HepG2 (cell line): Measurements from ENCODE around the gene RAD17. TPM values are rescaled to one million over a fixed set of nuclear protein-coding genes. Genes with fewer than 3 reads are reported as not detected.

Experiments used
- ARHGAP35 ChIP-seq: sonication (generic); formaldehyde crosslinking; IDR thresholded peaks from 2 replicates; pipeline ENCODE4 v1.9.0; 2022; ENCODE audit warnings: mild to moderate bottlenecking, inconsistent platforms, moderate library complexity, missing genetic modification reagents, borderline replicate concordance
- DPF2 ChIP-seq: sonication (generic); formaldehyde crosslinking; IDR thresholded peaks from 2 replicates; pipeline ENCODE4 v1.4.0; 2020; ENCODE audit warnings: mild to moderate bottlenecking, low read depth, missing genetic modification reagents, borderline replicate concordance
- GTF2F1 ChIP-seq: fragments of 150-350 bp; IDR thresholded peaks from 2 replicates; pipeline ENCODE4 v1.6.1; 2014; ENCODE audit warnings: low read length
- HDAC1 ChIP-seq: sonication (generic); formaldehyde crosslinking; IDR thresholded peaks from 2 replicates; pipeline ENCODE4 v1.5.1; 2020; ENCODE audit warnings: mild to moderate bottlenecking, missing genetic modification reagents
- IKZF4 ChIP-seq: sonication (generic); formaldehyde crosslinking; IDR thresholded peaks from 2 replicates; pipeline ENCODE4 v1.5.1; 2020; ENCODE audit warnings: borderline replicate concordance, mild to moderate bottlenecking, low read depth, missing genetic modification reagents; ENCODE audit errors: not compliant biosample characterization
- MAF1 ChIP-seq: sonication (generic); formaldehyde crosslinking; IDR thresholded peaks from 2 replicates; pipeline ENCODE4 v1.5.0; 2020; ENCODE audit warnings: missing genetic modification reagents, borderline replicate concordance
- NFE2L2 ChIP-seq: fragments of 150-350 bp; IDR thresholded peaks from 2 replicates; pipeline ENCODE4 v1.6.1; 2014; ENCODE audit warnings: low read length
- PHF20 ChIP-seq: sonication (generic); formaldehyde crosslinking; IDR thresholded peaks from 2 replicates; pipeline ENCODE4 v1.5.0; 2020; ENCODE audit warnings: mild to moderate bottlenecking, missing genetic modification reagents
- SATB2 ChIP-seq: sonication (generic); formaldehyde crosslinking; IDR thresholded peaks from 2 replicates; pipeline ENCODE4 v1.5.0; 2020; ENCODE audit warnings: missing genetic modification reagents
- SRSF9 ChIP-seq: fragments of 200-400 bp; formaldehyde crosslinking; IDR thresholded peaks from 2 replicates; pipeline ENCODE4 v1.6.1; 2018; ENCODE audit warnings: borderline replicate concordance, mild to moderate bottlenecking, low read depth, low read length; ENCODE audit not compliant: insufficient read depth, poor library complexity, severe bottlenecking
- TGIF2 ChIP-seq: IDR thresholded peaks from 2 replicates; pipeline ENCODE4 v1.6.1; 2016; ENCODE audit warnings: control low read depth, missing compliant biosample characterization
- ZFP36L2 ChIP-seq: sonication (generic); formaldehyde crosslinking; IDR thresholded peaks from 2 replicates; pipeline ENCODE4 v1.4.0; 2020; ENCODE audit warnings: missing genetic modification reagents
- ZNF552 ChIP-seq: sonication (generic); formaldehyde crosslinking; IDR thresholded peaks from 2 replicates; pipeline ENCODE4 v1.9.0; 2022; ENCODE audit warnings: missing genetic modification reagents, mild to moderate bottlenecking, borderline replicate concordance
- ZNF850 ChIP-seq: sonication (generic); formaldehyde crosslinking; conservative IDR thresholded peaks from 2 replicates; pipeline ENCODE4 v1.9.0; 2021; ENCODE audit warnings: mild to moderate bottlenecking, missing genetic modification reagents
- polyA plus RNA-seq, 8 experiments: library from polyadenylated mRNA; depleted of rRNA in 3 of 8; stranded (reverse) in 7 of 8; unstranded in 1 of 8; fragments of >200 nt; fragmentation: Illumina TruSeq in 4 of 8; extraction: Trizol in 4 of 8; gene quantifications; 2 replicates each; pipeline versions ENCODE4 v1.2.1 to v1.2.3, GENCODE V29; 2011 to 2016; ENCODE audit warnings: low read depth in 4 of 8, missing spikeins in 1 of 8, mixed read lengths in 1 of 8; ENCODE audit not compliant: insufficient read depth in 1 of 8
- total RNA-seq, 5 experiments: library from RNA; depleted of rRNA; stranded (reverse); fragments of >200 nt; fragmentation: Illumina TruSeq; extraction: Trizol; gene quantifications; 2 replicates each; pipeline ENCODE4 v1.2.3, GENCODE V29; 2016; ENCODE audit warnings: low read depth in 1 of 5
- TF ChIP-seq, protein P1 (sequence below): IDR thresholded peaks from 2 replicates; pipeline ENCODE4 v1.6.1; 2016; ENCODE audit warnings: control low read depth
- TF ChIP-seq, protein P2 (sequence below): sonication (generic); formaldehyde crosslinking; IDR thresholded peaks from 2 replicates; pipeline ENCODE4 v1.5.0; 2020; ENCODE audit warnings: missing genetic modification reagents
- TF ChIP-seq, protein P3 (sequence below): sonication (generic); formaldehyde crosslinking; IDR thresholded peaks from 2 replicates; pipeline ENCODE4 v1.4.0; 2020; ENCODE audit warnings: missing genetic modification reagents
- TF ChIP-seq, protein P4 (sequence below): sonication (generic); formaldehyde crosslinking; IDR thresholded peaks from 2 replicates; pipeline ENCODE4 v1.4.0; 2020; ENCODE audit warnings: mild to moderate bottlenecking, missing genetic modification reagents
- TF ChIP-seq, protein P5 (sequence below): sonication (generic); formaldehyde crosslinking; IDR thresholded peaks from 2 replicates; pipeline ENCODE4 v1.8.0; 2023; ENCODE audit warnings: mild to moderate bottlenecking, missing genetic modification reagents
- TF ChIP-seq, protein P6 (sequence below): sonication (generic); formaldehyde crosslinking; IDR thresholded peaks from 2 replicates; pipeline ENCODE4 v1.9.0; 2021; ENCODE audit warnings: missing genetic modification reagents, mild to moderate bottlenecking, borderline replicate concordance

RAD17 gene
- total and polyA plus RNA-seq, 2 of the 13 experiments (the other 11 are each of a cell fraction or from before 2014, with no cell fraction given) = 24.0 to 25.9 TPM

DNA sequence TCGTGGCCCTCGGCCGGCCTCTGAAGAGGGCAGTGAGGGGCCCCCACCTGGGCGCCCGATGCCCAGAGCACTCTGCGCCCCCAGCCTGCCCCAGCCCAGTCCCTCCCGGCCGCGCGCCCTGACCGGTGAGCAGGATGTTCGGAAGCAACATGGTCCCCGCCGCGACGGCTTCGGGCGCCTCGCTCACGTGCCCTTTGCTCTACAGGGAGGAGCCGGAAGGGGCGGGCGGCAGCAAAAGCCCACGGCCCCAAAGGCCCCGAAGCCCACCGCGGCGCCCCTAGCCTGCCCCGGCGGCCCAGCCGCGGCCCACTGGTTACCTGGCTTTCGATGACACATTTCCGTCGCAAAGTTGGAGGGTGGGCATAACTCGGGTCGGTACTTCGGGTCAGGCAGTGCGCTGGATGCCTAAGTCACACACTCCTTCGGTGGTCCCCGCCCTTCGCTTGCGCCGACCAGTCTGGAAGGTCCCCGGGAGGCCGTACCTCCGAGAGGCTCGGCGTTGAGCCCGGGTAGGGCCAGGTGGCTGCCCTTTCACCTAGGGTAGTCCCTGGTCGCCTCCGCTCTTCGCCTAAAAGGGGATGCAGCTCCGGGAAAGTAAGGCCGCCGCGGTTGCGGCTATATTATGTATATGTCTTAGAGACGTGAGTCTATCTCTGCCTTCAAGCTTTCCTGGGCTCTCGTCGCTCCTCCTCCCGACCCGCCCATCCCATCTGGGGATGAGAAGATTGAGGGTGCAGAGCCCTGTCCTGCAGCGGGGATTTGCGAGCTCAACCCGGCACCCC, at the start of gene RAD17, which contains the start of the genes AK6 and TAF9 (continued):
- TF ChIP-seq, protein P1, sequence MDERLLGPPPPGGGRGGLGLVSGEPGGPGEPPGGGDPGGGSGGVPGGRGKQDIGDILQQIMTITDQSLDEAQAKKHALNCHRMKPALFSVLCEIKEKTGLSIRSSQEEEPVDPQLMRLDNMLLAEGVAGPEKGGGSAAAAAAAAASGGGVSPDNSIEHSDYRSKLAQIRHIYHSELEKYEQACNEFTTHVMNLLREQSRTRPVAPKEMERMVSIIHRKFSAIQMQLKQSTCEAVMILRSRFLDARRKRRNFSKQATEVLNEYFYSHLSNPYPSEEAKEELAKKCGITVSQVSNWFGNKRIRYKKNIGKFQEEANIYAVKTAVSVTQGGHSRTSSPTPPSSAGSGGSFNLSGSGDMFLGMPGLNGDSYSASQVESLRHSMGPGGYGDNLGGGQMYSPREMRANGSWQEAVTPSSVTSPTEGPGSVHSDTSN (CRISPR knock-in tag) = no peak
- TF ChIP-seq ZFP36L2 (no peak), DPF2 (no peak), ARHGAP35 (CRISPR knock-in tag) (peak; percentile 81), SRSF9 (no peak), TGIF2 (0 out of 2 replicates have a peak, but pooled peaks have one; percentile 76), PHF20 (CRISPR knock-in tag) (peak; percentile 91), NFE2L2 (no peak), IKZF4 (peak; percentile 46), GTF2F1 (0 out of 2 replicates have a peak, but pooled peaks have one; percentile 25), ZNF850 (0 out of 2 replicates have a peak, but pooled peaks have one; percentile 79), MAF1 (peak; percentile 21; the same call in 1 of the 2 replicates), HDAC1 (CRISPR knock-in tag) (peak; percentile 93), ZNF552 (CRISPR knock-in tag) (no peak), SATB2 (CRISPR knock-in tag) (peak; percentile 74)
- TF ChIP-seq, protein P2, sequence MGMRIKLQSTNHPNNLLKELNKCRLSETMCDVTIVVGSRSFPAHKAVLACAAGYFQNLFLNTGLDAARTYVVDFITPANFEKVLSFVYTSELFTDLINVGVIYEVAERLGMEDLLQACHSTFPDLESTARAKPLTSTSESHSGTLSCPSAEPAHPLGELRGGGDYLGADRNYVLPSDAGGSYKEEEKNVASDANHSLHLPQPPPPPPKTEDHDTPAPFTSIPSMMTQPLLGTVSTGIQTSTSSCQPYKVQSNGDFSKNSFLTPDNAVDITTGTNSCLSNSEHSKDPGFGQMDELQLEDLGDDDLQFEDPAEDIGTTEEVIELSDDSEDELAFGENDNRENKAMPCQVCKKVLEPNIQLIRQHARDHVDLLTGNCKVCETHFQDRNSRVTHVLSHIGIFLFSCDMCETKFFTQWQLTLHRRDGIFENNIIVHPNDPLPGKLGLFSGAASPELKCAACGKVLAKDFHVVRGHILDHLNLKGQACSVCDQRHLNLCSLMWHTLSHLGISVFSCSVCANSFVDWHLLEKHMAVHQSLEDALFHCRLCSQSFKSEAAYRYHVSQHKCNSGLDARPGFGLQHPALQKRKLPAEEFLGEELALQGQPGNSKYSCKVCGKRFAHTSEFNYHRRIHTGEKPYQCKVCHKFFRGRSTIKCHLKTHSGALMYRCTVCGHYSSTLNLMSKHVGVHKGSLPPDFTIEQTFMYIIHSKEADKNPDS (CRISPR knock-in tag) = no peak; the same call in 1 of the 2 replicates
- TF ChIP-seq, protein P3, sequence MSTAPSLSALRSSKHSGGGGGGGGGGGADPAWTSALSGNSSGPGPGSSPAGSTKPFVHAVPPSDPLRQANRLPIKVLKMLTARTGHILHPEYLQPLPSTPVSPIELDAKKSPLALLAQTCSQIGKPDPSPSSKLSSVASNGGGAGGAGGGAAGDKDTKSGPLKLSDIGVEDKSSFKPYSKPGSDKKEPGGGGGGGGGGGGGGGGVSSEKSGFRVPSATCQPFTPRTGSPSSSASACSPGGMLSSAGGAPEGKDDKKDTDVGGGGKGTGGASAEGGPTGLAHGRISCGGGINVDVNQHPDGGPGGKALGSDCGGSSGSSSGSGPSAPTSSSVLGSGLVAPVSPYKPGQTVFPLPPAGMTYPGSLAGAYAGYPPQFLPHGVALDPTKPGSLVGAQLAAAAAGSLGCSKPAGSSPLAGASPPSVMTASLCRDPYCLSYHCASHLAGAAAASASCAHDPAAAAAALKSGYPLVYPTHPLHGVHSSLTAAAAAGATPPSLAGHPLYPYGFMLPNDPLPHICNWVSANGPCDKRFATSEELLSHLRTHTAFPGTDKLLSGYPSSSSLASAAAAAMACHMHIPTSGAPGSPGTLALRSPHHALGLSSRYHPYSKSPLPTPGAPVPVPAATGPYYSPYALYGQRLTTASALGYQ = peak; percentile 75; the same call in 1 of the 2 replicates
- TF ChIP-seq, protein P4, sequence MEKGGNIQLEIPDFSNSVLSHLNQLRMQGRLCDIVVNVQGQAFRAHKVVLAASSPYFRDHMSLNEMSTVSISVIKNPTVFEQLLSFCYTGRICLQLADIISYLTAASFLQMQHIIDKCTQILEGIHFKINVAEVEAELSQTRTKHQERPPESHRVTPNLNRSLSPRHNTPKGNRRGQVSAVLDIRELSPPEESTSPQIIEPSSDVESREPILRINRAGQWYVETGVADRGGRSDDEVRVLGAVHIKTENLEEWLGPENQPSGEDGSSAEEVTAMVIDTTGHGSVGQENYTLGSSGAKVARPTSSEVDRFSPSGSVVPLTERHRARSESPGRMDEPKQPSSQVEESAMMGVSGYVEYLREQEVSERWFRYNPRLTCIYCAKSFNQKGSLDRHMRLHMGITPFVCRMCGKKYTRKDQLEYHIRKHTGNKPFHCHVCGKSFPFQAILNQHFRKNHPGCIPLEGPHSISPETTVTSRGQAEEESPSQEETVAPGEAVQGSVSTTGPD = no peak
- TF ChIP-seq, protein P5, sequence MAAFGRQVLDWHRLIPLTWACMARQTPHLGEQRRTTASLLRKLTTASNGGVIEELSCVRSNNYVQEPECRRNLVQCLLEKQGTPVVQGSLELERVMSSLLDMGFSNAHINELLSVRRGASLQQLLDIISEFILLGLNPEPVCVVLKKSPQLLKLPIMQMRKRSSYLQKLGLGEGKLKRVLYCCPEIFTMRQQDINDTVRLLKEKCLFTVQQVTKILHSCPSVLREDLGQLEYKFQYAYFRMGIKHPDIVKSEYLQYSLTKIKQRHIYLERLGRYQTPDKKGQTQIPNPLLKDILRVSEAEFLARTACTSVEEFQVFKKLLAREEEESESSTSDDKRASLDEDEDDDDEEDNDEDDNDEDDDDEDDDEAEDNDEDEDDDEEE (CRISPR knock-in tag) = peak; percentile 82
- TF ChIP-seq, protein P6, sequence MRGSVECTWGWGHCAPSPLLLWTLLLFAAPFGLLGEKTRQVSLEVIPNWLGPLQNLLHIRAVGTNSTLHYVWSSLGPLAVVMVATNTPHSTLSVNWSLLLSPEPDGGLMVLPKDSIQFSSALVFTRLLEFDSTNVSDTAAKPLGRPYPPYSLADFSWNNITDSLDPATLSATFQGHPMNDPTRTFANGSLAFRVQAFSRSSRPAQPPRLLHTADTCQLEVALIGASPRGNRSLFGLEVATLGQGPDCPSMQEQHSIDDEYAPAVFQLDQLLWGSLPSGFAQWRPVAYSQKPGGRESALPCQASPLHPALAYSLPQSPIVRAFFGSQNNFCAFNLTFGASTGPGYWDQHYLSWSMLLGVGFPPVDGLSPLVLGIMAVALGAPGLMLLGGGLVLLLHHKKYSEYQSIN (CRISPR knock-in tag) = no peak
